Measurements from ENCODE around the gene CDC42.

CDC42 gene

DNA sequence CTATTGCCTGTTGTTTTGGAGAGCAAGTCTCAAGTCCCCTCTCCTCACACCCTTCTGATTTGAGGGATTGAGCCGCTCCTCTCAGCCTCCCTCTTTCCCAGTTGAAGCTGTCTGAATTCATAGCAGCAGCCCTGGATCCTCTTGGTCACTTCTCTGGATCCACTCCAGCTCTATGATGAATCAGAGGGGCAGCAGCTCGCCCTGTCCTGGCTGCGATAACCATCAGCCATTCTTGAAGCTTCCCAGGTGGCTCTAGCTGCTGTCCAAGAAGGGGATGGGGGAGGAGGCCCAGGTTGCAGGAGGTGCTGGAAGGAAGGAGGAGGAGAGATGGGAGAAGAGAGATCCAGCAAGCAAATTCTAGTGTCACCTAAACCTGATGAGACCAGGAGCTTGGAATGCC is 59.1 kb downstream of the CDC42 start:
- no peak for DNase-seq

DNA sequence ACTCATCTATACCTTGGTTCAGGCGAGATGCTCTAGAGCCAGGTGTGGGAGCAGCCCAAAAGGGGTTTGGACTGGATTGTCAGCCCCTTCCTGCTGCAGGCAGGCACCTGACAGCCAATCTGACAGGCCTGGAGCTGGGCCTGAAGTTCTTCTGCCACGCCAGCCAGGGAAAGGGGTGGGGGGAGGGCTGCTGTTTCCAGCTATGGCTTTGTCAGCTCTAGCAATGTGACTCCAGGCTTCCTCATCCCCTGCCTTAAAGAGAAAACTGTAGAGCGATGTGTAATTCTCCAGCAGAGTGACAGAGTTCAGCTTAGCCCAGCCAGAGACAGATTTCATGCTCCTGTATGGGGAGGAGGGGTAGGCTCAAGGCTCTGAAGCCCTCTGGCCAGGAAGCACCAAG is 60.0 kb downstream of the CDC42 start:
- DNase-seq = no peak

DNA sequence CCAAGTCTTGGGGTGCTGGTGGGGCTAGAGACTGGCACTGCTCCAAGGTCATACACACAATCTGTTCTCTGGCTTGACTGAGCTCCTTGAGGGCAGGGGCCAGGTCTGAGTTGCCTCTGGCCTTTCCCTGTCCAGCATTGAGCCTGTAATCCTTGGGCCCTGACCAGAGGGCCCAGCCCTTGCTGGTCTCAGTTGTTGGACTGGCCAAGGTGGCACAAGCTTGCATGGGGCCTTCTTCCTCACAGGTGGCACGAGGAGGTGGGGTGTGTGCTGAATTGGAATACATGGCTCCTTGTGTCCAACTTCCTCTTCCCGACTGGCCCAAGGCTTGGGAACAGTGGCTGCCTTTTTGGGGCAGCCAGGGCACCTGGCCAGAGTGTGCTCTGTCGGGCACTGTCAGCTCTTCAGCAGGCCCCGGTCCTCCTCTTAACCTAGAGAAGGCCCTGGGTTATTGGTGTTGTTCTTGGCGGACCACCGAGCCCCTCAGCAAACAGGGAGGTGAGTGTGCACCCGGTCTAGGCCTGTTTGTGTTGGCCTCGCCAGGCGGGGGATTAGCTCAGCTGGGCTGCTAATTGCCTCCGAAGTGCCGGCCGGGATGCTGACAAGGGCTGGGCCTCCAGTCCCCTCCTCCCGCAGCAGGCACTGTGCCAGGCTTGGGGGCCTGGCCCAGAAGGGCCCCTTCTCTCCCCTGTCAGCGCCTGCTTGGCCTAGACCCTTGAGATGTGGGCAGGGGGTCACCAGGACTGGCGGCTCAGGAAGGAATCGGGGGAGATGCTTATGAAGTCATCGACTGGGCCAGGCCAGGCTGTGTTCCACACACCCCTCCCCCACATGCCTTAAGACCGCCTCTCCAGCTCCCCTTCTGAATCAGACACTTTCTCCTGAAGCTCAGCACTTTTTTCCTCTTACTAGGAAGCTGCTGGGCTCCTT is 61.8 kb downstream of the CDC42 start:
- no peak for DNase-seq

DNA sequence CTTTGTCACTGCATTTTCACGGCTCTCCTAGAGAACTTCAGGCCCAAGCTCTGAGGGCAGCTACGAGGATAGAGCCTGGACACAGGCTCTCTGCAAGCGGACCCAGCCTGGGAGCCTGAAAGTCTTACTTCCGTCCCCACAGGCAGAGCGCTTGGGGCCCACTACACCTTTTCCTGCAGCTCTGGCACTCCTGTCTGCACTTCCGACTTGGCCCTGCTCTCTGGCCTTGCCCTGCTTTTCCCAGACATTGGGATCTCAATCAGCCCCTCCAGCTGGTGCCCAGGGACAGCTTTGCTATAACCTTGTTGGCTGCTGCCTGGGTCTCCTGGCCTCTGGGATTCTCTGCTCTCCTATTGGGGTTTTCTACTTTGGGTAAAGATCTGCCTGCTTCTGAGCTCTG is 62.8 kb downstream of the CDC42 start:
- no peak for DNase-seq

DNA sequence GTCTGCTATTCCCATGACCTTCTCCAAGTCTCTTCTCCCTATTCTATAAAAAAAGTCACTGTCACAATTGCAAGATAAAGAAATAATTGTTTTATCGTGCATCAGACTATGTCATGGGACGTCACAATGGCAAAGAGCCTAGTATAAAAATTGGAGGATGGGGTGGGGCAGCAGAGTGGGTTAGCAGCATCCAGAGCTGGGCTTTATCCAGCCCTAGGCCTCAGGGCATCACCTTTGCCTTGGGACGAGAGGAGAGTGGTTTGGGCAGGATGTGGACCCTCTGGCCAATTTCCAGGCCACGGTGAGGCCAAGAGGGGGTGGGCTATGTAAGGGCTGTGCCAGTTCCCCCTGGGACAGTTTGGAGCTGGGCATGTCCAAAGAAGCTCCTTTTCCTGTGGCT is 64.7 kb downstream of the CDC42 start:
- DNase-seq = no peak

DNA sequence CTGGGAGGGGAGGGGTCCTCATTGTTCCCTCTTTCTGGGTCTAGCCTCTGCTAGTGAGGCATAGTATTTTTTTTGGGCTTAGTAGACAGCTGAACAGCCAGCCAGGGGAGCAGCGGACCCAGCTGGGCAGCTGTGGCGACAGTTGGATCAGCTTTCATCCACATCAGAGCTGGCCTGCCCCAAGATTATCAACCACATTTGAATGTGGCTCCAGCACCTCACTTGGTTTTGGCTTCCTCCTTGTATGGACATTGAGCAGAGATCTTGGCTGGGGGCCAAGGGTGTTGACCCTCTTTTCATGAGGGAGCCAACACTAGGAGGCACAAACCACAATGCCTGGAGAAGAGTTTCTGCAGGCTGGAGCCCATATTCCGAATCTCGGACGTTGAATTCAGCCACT is 65.3 kb downstream of the CDC42 start:
- DNase-seq = no peak

DNA sequence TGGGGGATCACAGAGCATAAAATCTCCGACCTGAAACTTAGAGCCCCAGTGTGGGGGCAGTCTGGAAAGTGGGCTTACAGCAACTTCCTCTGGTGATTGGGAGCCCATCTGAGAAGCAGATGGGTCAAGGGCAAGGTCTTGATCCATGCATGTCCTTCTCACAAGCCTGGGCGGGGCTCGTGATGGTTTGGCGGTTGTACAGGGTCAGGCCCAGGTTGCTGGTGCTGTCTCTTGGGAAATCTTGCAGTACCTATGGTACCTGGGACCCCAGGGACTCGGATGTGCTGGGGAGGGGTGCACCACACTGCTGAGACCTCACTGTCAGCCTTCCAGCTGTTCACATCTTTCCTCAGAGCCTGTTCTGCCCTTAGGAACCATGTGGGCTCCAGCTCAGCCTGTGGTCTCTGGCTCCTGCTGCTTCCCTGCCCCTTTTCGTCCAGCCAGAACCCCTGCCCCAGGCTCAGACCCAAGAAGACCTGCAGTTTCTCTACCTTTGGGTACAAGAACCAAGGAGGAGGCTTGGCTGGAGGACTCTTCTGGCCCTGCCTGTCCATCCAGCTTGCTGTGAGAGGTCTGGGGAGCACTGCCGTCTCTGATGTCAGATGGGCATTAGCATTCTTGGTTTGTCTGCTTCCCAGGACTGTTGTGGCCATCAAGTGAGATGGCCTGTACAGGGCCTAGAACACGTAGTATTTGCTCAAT is 65.9 kb downstream of the CDC42 start:
- DNase-seq = no peak

DNA sequence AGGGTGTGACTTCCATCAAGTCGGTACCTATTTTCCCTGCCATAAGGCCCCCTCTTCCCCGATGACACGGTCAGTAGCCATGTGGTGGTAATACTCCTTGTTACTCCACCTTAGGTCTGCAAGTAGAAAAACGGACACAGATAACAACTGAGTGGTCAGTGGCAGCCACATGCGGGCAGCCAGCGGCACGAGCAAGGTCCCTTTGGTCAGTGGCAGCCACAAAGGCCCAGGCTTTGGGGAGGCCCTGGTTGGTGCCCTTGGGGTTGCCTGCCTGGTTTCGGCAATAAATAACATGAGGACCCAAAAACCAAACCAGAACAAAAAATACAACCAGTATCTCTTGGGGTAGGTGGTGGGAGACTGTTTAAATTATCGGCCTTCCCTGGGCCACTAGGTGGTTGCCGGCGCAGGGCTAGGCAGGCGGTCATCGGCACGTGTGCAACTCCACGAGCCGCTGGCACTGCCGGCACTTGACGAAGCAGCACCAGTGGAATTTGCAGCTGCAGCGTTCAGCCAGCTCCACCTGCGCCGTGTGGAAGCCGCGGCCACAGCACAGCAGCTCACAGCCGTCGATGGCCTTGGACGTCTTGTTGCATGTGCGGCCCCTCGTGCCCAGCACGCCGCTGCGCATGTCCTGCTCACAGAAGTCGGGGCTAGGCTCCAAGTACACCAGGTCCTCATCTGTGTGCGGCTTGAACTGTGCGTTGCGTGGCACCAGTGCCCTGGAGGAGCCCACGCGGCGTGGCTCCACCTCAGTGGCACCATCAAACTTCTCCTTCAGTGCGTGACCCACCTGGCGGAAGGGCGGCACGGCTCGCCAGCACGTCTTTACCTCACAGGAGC is 67.3 kb downstream of the CDC42 start:
- DNase-seq = no peak

DNA sequence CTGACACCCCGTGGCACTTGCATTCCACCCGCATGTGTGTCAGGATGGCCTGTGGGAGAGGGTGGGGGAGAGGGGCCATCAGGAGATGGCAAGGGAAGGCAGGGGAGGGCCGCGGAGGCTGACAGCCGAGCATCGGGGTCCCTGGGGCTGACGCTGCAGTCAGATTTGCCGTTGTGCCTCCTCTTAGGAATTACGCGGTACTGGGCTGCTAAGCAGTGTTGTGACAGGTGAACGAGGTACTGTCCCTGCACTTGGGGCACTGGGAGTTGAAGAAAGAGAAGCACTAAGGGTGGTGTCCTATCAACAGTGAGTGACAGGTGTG is 67.9 kb downstream of the CDC42 start:
- DNase-seq = no peak

DNA sequence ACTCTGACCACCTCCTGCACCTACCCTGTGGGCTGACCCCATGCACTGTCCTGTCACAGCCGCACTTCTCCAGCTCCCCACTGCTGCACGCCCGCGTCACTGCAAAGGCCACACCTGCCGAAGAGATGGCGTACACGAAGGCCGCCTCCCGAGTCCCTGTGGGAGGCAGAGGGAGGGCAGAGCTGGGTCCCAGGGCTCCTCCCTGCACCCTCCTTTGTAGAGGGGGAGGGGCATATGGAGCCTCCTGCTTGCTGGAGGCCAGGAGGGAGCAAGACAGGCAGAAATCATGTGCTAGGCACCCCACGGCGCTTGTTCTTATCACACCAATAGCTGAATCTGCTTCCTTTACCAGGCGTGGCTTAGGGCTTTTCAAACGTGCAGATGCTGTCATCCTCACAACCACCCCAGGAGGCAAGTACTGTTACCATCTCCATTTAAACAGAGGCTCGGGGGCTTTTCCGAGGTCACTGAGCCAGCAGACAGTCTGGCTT is 69.0 kb downstream of the CDC42 start:
- DNase-seq = peak; percentile 99

DNA sequence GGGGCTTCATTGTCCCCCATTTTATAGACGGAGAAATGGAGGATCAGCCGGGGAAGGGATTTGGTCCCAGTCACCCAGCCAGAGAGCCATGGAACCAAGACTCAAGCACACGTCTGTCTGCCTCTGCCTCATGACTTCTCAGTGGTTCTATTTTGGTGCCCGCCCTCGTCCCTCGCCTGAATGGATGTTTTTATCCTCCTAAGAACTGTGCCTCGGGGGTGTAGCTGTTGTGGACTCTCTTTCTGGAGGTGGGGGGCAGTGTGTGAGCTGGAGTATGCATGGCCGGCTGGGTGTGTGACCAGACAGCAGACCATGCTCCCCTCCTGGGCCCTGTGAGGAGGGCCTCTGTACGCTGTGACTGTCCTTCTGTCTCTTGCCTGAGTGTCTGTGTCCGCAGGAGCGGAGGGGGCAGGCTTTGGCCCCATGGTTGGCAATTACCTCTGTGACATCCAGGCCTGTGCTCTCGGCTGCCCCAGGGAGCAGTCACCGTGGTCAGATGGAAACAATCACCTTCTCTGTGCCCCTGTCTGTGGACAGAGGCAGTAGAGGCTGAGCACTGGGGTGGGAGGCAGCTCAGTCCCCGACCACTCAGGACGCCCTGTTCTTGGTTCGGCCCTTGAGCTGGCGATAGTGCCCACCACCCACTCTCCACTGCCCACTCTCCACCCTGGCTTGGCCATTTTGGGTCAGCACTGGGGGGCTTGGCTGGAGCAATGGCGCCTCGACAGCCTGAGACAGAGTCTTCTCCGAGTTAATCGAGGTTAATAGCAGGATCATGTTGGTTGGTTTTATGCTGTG is 70.0 kb downstream of the CDC42 start:
- DNase-seq = no peak

DNA sequence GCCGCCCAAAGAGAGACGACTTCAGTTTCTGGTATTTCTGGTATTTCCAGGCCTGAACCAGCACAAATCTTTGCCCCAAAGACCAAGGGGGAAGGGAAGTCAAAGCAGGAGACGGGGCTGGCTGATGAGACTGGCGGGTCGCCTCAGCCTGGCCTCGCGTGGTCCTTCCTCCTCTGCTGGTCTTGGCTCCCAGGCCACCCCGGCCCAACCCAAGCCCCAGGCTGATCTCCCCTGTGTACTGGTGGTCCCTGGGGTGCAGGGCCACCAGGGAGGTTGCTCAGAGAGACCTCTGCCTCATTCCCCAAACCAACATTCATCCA is 70.5 kb downstream of the CDC42 start:
- no peak for DNase-seq

DNA sequence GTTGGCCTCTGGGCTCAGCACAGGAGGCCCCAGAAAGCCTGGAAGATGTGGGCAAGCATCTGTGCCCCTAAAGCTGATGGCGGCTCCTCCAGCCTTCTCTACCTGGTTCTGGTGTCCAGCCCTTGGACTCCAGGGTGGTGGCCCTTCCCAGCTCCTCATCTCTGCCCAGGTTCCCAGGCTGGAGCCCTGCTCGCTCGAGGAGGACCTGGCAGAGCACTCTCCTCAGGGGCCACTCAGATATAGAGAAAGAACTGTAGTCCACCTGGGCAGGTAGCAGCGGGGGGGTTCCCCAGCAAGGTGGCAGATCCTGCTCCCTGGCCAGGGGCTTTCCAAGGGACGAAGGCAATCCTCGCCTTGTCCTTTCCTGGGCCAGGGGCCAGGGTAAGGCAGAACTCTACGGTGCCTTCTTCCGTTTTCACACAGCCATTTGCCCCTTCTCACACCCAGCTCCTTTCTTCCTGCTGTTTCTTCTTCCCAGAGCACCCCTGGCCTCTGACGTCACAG is 71.4 kb downstream of the CDC42 start:
- no peak for DNase-seq

DNA sequence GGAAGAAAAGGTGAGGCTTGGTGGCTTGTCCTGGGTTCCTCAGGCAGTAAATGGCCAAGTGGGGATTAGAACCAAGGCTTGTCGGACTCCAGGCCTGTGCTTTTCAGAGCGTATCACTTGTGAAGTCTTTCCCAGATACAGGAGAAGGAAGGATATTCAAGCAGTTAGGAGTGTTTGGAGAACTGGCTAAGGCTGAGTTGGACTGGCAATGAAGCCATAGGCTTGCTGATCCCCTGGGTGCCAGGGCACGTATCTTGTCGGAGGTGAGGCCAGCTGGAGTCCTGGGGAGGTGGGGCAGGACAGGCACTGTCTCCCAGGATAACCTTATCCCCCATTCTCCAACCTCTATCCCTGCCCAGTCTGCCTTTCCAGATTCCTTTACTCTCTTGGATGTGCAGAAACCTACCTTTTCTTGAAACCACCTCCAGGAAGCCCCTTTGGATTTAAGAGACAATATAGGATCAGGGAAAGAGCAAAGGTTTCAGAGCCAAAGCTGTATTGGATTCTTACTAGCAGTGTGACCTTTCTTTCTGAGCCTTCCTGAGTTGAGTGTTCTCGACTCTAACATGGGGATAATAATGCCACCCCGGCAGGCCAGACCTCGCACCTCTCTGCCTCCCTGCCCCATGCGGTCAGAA is 72.2 kb downstream of the CDC42 start:
- DNase-seq = no peak

DNA sequence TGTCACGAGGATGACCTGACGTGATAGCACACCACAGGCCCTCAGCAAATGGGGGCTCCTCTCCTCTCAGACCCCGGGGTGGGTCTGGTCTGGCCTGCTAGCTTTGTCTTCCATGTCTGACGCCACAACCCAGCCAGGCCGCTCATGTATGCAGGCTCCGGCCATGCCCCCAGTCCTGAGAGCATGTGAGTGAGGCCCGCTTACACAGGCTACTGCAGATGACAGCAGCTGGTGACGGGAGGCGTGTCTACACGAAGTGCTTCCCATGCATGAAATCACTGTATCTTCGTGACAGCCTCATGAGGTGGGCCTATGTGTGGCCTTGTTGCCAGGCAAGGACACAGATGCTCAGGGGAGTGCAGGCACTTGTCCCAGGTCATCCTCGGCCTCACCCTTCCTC is 74.0 kb downstream of the CDC42 start:
- no peak for DNase-seq

DNA sequence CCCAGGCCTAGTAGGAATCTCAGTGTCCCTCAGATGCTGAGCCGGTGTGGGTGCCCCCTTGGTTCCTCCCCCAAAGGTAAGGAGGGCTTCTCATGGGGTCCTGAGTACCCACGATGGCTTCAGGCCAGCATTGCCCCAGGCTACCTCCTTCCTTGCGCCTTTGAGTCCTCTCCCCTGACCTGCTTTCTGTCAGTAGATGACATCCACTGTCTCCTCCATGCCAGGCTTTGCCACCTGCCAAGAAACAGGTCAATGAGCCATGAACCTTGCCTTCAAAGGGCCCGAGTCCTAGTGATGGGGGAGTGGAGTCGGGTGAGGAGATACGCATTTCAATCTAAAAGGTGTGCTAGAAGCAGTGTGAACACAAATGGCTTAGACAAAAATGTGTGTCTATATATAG is 74.7 kb downstream of the CDC42 start:
- no peak for DNase-seq

DNA sequence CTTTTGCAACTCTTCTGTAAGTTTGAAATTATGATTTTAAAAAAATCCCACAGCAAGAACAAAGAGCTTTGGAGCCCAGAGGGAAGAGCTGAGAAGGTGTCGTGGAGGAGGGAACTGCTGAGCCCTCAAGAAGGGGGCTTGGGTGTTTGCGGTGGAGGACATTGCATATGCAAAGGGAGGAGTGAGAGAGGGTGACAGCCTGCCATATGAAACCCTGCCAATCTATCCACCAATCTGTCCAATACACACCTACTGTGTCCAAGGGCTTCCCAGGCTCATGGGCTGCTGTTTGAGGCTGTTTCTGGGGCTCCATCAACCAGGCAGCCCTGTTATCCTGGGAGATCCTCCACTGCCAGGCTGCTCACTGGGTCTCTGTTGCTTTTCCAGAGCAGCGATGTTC is 75.2 kb downstream of the CDC42 start:
- DNase-seq = no peak

DNA sequence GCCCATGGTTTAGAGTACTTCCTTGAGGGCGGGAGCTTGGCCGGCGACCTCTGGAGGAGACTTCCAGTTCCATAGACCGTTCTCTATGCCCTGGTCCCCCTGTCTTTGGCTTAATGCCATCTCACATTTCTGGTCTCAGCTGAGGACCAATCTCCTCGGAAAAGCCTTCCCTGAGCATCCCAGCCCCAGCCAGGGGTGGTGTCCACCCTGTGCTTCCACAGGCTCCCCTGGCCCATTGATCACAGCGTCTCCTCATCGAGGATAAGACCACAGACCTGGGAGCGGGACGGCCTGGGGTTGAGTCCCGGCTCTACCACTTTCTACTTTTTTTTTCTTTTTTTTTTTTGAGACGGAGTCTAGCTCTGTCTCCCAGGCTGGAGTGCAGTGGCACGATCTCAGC is 75.9 kb downstream of the CDC42 start:
- DNase-seq = no peak

DNA sequence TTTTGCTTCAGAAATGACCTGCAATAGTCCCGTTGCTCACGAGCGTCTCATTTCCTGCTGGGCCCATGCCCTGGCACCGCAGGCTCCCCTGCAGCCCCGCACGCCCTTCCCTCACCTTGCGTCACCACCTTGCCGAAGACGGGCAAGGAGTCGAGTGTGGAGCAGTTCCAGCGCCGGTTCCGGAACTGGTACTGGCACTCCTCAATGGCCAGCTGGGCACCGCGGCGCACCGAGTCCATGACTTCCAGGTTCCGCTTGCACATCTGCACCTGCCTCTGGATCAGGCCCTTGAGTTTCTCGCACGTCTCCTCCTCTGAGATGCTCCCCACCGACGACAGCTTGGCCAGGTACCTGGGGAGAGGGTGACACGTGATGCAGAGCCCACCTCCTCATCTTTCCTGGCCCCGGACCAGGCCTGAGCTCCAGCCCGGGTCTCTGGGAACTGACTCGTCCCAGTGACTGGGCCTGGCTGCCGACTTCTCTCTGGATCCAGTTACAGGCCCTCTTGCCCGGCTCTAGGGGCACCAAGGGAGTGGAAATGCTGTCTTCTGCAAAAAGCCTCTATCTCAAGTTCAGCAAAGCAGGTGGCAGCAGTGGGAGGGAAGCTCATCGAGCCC is 77.1 kb downstream of the CDC42 start:
- no peak for DNase-seq

DNA sequence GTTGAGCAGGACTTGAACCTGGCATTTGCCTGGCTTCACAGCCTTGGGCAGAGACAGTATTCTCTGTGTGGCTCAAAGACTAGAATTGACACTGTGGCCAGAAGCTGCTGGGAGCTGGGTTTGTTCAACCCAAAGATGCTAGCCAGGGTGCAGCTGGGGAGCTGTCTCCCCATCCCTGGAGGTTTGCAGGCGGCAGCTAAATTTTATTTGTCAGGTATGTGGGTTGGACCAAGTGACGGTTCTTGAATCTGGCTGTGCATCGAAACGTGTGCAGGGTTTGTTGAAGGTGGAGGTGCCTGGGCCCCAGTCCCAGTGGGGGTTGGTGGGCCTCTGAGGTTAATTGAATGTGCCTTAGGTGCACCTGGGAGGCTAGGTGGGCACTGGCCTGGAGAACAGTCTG is 78.6 kb downstream of the CDC42 start:
- no peak for DNase-seq

DNA sequence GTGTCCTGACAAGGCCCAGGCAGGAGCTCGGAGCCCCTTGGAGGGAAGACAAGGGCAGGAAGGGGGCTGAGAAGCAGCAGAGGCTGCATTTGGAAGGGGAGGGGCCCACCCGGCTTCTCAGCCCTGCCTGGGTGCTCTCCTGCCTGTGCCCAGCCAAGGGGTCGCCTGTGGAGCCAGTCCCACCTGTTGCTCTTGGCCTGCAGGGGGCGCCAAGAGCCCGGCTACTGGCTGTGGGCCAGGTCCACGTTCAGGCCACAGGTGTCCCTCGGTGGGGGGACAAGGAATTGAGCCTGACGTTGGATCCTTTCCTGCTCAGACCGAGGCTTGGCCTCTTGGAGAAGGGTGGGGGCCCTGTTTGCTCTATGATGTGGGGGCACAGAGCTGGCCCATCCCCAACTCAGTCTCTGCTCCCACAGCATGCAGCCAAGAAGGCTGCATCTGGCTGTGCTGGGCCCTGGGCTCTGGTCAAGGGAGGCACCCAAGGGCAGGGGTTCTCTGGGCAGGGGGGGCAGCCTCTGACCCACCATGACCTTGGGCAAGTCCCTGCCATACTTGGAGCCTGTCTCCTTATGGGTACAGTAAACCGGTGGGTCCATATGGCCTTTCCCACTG is 79.5 kb downstream of the CDC42 start:
- peak; percentile 61 for DNase-seq
